ENCODE measurements around the gene DDX59. TPM values are rescaled to one million over a fixed set of nuclear protein-coding genes. Genes with fewer than 3 reads are reported as not detected.

DDX59 gene
- total RNA-seq (2014; rRNA removed; shearing (Covaris generic); ENCODE audit: low replicate concordance) = 13.7 and 18.7 TPM in 2 replicates

DNA sequence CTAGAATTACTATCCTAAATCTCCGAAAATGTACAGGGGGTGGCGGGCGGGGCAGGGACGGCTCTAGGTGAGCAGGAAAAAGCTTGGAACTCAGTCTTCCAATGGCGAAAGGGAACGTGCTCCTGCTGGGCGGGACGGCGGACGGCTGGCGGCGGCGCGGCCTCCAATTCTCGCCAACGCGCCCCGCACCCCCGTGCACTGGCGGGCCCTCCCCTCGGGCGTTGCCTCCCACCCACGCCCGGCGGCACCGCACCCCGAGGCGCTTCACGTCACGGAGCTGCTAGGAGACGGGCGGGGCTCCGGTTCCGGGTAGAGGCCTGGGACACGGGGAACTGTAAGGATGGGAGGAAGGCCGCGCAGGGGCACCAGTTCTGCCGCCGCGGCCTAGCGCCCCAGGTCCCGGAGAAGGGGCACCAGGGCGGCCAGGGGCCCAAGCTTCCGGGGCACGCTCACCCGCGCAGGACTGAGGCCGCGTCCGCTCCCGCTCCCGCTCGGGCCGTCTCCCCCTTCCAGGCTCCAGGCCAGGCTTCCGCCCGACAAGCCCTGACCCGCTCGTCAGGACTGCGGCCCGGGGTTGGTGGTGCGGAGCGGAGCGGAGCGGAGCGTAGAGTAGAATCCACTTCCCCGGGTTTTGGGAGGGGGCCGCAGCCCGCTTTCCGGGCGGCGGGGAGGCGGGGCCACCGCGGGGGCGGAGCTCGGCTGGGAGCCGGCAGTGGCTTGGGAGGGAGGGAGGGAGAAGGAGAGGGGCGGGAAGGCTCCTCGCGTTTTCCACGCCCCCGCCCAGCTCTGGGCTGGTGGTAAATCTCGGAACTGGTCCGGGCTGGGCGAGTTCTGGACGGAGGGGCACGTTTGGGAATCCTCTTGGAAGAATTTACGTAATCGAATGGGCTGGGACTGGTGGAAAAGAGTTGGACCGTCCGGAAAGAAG, at the start of gene DDX59:
Gene DDX59, minus strand, starts transcription at position 594 of the 928 bp plus-strand sequence. CDS start 3,167 bp downstream, outside the sequence.
- H3K36me3 ChIP-seq = peaks cover 14% of the 10 kb centered on the region
- no peaks in the 10 kb centered on the region for H3K9me3 ChIP-seq
- H3K27me3 ChIP-seq = no peaks in the 10 kb centered on the region
- peak; percentile 99 for DNase-seq
- H3K4me3 ChIP-seq = peak within 1 kb of the TSS; percentile 72

DNA sequence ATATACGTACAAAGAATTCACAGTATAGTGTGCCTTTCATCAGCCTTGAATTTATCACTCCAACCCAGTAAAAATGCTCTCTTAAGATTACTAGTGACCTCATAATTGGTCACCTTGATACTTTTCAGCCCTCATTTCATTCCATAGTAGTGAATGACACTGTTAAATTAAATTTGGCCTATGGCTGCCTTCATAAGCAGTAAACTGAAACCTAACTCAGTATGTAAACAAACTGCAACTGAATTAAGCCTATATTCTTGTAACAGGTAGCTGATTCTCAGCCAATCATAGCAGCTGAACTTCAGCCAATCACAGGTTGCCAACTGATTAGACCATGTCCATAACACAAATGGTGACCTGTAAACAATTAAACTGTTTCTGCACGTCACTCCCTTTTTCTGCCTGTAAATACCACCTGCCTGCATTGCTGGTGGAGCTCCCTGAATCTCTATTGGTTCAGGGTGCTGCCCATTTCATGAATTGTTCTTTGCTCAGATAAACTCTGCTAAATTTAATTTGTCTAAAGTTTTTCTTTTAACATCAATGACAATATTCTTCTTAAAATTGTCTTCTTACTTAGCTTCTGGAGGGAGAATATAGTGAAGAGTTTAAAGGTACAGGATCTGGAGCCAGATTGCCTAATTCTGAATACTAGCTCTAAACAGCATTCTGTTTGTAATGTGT, 44.9 kb upstream of the DDX59 start:
- H3K36me3 ChIP-seq = no peaks in the 10 kb centered on the region

DNA sequence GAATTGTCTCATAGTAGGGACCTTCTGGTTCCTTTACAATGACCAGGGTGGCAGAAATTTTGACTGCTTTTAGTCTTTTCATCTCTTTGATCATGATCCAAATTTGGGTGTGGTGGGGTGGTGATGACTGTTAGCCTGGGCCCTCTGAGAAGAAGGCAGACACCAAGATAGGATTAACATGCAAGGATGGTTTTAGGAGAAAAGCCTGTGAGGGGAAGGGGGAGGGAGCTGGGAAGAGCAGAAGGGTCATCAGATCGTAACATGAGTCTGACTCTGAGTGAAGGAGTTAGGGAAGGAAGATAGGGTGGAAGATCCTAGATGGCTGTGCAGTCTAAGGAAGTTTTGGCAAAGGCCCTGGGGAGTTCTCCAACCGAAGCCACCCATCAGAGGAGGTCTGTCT, 40.5 kb upstream of the DDX59 start:
- Histone ChIP-seq H3K27me3 (no peaks in the 10 kb centered on the region), H3K9me3 (no peaks in the 10 kb centered on the region), H3K36me3 (no peaks in the 10 kb centered on the region), H3K4me3 (no peak overlapping the region)
- DNase-seq = no peak

More for the DNA sequence above, 44.9 kb upstream of the DDX59 start:
- DNase-seq = no peak
- H3K4me3 ChIP-seq = no peak overlapping the region
- no peaks in the 10 kb centered on the region for H3K27me3 ChIP-seq
- no peaks in the 10 kb centered on the region for H3K9me3 ChIP-seq

DNA sequence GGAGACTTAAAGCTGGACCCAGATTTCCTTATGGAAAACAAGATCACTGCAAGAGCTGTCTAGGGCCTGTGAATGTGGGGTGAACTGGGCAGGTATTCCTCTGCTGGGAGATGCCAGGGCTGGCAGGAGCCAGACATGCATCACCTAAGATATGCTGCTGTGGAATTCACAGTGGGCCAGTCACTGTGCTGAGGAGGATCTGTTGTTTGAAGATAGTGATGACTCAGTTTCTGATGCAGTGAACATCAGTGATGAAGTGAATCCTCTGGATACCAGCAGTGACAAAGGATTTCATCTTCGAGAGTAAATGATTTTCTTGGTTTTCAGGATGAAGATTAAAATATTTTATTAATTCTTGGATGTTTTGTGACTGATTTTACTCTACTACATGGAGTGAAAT, 39.1 kb upstream of the DDX59 start:
- Histone ChIP-seq H3K36me3 (no peaks in the 10 kb centered on the region), H3K4me3 (no peak overlapping the region), H3K27me3 (no peaks in the 10 kb centered on the region), H3K9me3 (no peaks in the 10 kb centered on the region)
- DNase-seq = no peak

DNA sequence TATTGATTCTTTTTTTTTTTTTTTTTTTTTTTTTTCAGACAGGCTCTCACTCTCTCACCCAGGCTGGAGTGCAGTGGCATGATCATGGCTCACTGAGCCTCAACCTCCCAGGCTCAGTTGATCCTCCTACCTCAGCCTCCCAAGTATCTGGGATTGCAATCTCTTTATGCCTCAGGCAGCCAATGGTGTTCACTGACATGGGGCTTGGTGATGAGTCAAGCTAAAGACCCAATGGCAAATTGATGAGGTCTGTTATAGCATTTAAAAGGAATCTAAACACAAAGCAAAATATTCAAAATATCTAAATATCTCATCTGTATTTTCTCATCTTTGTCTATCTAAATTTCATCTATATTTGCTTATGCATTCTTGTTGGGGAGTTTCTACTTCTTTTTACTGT, 38.5 kb upstream of the DDX59 start:
- no peaks in the 10 kb centered on the region for H3K36me3 ChIP-seq
- DNase-seq = no peak
- H3K4me3 ChIP-seq = no peak overlapping the region
- H3K27me3 ChIP-seq = no peaks in the 10 kb centered on the region
- no peaks in the 10 kb centered on the region for H3K9me3 ChIP-seq

DNA sequence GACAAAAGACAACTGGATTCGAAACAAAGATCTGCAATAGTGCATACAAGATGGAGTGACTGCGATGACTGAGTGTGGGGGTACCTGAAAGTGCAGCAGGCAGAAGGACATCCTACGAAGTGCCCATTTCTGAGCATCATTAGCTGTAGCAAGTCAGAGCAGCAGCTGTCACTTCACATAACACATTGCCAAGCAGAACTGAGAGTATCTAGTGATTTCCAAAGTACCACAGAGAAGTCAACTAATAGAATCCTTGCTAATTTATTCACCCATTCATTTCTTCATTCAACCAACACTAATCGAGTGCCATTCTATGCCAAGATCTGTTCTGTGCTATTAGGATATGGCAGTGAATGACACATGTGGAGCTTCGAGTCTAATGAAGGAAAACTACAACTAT, 37.4 kb upstream of the DDX59 start:
- Histone ChIP-seq H3K27me3 (no peaks in the 10 kb centered on the region), H3K4me3 (no peak overlapping the region), H3K36me3 (no peaks in the 10 kb centered on the region), H3K9me3 (no peaks in the 10 kb centered on the region)
- no peak for DNase-seq

DNA sequence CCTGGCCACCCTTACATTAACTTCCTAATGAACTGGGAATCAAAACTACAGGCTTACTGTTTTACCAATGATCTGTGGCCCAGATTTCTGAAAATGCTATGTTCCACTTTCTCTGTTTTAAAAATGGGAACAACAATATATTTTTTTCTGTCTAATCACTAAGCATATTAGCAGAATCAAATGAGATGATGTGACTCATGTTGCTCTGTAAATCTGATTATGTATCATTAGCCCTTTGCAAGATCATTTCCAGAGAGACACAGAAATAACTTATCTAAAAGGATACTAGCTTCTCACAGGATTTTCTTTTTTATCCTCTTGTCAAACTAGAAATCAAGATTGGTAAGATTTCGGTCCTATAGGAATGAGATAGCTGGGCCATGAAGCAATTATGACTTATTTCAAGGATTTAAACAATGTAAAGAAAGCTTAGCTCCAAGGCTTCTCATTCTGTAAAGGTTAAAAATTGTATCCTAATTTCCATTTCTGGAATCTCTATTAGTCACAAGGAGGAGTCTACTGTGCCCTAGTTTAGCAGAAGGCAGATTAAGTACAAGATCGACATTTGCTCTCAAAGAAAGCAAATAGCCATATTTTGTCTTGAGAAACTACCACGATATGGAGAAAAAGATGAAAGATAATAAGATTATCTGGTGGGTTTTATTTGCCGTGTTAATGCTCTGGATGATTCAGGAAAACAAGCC, 36.6 kb upstream of the DDX59 start:
- DNase-seq = no peak
- no peak overlapping the region for H3K4me3 ChIP-seq
- no peaks in the 10 kb centered on the region for H3K9me3 ChIP-seq
- no peaks in the 10 kb centered on the region for H3K27me3 ChIP-seq
- H3K36me3 ChIP-seq = no peaks in the 10 kb centered on the region

DNA sequence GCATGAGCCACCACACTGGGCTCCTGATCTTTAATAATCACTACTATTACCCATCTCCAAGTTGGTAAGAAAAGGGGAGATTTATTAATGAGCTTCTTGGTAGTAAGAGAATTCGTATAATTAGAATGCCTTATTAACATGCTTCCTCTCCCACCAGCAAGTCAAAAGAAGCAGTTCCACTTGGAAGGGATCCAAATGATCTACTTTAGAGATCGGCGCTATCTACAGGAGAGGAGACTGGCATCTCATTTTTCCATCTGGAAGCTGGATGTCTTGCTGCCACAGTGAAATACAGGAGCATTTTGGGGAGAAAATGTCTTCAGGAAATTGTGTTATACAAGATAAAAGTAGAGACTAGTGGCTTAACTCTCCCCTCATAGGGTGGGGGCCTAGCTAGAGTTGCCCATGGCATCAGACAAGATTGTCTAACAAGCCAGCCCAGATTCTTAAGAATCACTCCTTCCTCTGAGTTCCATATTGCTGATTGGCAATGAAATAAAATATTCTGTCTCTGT, 35.3 kb upstream of the DDX59 start:
- no peaks in the 10 kb centered on the region for H3K27me3 ChIP-seq
- no peaks in the 10 kb centered on the region for H3K36me3 ChIP-seq
- no peak overlapping the region for H3K4me3 ChIP-seq
- H3K9me3 ChIP-seq = no peaks in the 10 kb centered on the region
- no peak for DNase-seq

DNA sequence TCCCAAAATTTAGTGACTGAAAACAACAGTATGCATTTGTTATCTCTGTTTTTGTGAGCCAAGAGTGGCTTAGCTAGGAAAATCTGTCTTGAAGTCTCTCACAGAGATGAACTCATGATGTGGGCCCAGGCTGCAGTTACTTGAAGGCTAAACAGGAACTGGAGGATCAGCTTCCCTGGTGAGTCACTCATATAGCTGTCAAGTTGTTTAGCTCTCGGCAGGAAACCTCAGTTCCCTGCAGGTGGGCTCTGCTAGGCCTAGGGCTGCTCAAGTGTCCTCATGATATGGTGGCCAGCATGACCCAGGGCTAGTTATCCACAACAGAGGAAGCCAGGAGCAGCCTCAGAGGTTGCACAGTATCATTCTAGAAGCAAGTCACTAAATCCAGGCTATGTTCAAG, 30.2 kb upstream of the DDX59 start:
- no peaks in the 10 kb centered on the region for H3K36me3 ChIP-seq
- no peaks in the 10 kb centered on the region for H3K9me3 ChIP-seq
- peak; percentile 79 for DNase-seq
- H3K4me3 ChIP-seq = no peak overlapping the region
- no peaks in the 10 kb centered on the region for H3K27me3 ChIP-seq

DNA sequence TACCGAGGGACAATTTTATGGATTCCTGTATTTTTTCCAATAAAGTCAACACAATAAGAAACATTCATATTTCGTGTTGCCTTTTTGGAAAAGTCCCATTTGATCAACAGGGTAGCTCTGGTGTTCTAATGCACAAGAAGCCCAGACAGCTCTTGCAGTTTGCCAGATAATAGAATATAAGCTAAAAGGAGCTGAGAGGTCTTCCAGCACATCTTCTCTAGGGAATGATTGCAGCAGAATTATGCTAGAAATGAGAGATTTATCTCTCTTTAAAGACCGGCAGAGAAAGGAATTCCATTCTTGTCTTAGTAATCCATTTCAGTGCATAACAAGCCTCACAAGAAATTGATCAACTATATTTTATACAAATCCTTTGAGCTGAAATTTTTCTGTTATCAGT, 25.0 kb upstream of the DDX59 start:
- no peaks in the 10 kb centered on the region for H3K9me3 ChIP-seq
- H3K27me3 ChIP-seq = no peaks in the 10 kb centered on the region
- no peak for DNase-seq
- H3K36me3 ChIP-seq = no peaks in the 10 kb centered on the region
- H3K4me3 ChIP-seq = no peak overlapping the region

DNA sequence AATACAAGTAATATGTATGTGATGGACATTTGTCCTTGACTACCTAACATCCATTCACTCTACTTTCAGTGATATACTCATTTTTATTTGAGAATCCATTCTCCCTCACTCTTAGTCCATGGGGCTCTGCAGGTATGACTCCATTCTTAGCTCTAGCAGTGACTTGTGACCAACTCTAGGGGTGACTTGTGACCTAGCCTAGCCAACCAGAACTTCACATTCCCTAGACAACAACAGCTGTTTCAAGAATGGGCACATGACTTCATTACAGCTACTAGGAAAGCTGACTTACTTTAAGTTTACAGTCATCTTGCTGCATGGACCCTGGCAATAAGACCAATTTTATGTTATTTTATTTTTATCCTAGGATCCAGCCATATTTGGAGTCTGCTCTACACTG, 23.6 kb upstream of the DDX59 start:
- Histone ChIP-seq H3K4me3 (no peak overlapping the region), H3K27me3 (no peaks in the 10 kb centered on the region)

DNA sequence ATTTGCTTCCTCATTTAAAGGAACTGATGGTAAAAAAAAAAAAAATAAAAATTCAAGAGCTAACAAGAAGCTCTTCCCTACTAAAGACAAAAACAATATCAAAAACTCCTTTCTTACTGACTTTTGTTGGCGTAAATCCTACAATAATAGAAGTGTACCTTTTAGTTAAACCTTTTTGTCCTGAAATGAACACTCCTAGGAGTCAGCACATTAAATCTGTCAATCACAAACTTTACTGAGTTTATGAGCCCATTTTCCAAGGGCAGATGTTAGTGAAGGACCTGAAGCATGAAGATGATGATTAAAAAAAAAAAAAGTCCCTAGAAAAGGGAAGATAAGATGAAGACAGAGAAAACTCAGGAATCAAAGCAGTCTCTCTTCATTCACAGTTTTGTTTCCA, 22.6 kb upstream of the DDX59 start:
- no peak overlapping the region for H3K4me3 ChIP-seq
- no peak for DNase-seq
- no peaks in the 10 kb centered on the region for H3K36me3 ChIP-seq
- no peaks in the 10 kb centered on the region for H3K27me3 ChIP-seq
- H3K9me3 ChIP-seq = no peaks in the 10 kb centered on the region

More for the DNA sequence above, 23.6 kb upstream of the DDX59 start:
- Histone ChIP-seq H3K36me3 (no peaks in the 10 kb centered on the region), H3K9me3 (no peaks in the 10 kb centered on the region)
- no peak for DNase-seq

DNA sequence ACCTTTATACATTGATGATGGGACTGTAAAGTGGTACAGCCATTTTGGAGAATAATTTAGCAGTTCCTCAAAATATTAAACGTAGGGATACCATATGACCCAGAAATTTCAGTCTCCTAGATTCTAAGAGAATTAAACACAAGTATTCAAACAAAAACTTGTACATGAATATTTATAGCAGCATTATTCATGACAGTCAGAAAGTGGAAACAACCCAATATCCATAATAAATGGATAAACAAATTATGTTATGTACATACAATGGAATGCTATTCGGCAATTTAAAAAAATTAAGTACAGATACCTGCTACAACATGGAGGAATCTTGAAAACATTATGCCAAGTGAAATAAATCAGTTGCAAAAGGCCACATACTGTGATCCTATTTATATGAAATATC, 16.9 kb upstream of the DDX59 start:
- H3K27me3 ChIP-seq = no peaks in the 10 kb centered on the region
- H3K9me3 ChIP-seq = no peaks in the 10 kb centered on the region
- no peak for DNase-seq

DNA sequence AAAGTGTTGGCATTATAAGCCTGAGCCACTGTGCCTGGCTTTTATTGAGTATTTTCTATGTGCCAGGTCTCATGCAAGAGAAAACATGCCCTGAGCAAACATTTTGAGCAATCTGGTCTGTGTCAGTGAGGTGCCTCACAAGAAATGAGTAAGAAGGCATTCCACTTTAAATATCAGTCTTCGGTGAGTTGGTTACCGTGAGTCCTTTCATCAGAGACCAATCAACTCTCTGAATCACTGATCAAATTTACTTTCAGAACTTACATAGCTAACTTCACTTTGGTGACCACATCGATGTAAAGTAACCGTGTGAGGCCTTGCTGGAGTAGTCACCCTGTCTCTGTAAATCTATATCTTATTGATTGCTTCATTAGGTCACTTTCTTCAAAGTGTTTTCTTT, 14.3 kb upstream of the DDX59 start:
- Histone ChIP-seq H3K4me3 (no peak overlapping the region), H3K9me3 (no peaks in the 10 kb centered on the region), H3K27me3 (no peaks in the 10 kb centered on the region), H3K36me3 (no peaks in the 10 kb centered on the region)
- no peak for DNase-seq

More for the DNA sequence above, 16.9 kb upstream of the DDX59 start:
- H3K4me3 ChIP-seq = no peak overlapping the region
- H3K36me3 ChIP-seq = no peaks in the 10 kb centered on the region

DNA sequence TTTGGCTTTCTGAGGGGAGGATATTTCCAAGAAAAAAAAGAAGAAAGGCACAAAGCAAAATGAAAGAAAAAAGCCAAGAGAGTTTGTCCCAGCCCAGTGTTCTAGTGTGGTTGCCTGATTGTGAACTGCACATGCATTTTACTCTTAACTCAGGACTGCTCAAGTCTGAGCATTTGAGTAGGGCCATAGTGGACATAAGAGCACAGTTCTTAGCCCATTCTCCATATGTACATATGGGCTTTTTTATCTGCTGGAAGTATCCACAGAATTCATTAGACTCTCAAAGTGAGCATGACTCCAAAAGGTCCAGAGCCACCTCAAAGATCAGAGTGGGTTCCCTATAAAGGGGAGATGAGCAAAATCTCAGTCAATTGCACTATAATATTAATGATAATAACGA, 13.6 kb upstream of the DDX59 start:
- H3K36me3 ChIP-seq = no peaks in the 10 kb centered on the region
- H3K9me3 ChIP-seq = no peaks in the 10 kb centered on the region
- DNase-seq = no peak
- H3K4me3 ChIP-seq = no peak overlapping the region
- no peaks in the 10 kb centered on the region for H3K27me3 ChIP-seq

DNA sequence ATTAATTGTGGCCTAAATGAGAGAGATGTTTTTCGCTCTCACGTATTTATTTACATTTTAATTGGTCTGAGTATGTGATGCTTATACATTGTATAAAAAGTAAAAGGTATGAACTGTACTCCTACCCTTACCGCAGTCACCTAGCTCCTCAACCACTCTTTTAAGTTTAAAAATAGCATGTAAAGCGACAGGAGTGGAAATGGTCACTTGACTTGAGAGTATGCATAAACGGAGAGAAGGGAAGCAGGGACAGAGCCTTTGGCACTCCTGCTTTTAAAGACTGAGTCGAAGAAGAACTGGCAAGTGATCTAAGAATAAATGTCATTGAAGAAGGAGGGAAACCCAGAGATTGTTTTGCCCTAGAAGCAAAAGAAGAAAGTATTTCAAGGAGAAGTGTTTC, 11.5 kb upstream of the DDX59 start:
- no peak for DNase-seq
- Histone ChIP-seq H3K27me3 (no peaks in the 10 kb centered on the region), H3K9me3 (no peaks in the 10 kb centered on the region), H3K36me3 (no peaks in the 10 kb centered on the region), H3K4me3 (no peak overlapping the region)

DNA sequence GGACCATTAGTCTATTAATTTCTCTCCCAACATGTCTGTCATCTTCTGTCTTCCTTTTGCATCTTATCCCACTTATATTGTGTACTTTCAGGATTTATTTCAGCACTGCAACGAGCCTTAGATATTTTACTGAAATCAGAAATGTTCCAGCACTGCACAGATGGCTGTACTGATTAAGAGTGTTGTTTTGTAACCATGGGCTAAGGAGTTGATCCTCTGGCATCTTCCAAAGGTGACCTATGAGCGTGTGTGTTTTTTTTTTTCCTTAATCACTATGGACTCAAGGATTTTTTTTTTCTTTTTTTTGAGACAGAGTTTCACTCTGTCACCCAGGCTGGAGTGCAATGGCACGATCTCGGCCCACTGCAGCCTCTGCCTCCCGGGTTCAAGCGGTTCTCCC, 7.1 kb upstream of the DDX59 start:
- no peaks in the 10 kb centered on the region for H3K27me3 ChIP-seq
- H3K9me3 ChIP-seq = no peaks in the 10 kb centered on the region
- no peak overlapping the region for H3K4me3 ChIP-seq
- DNase-seq = no peak
- H3K36me3 ChIP-seq = no peaks in the 10 kb centered on the region
